HepG2 (cell line): ENCODE measurements around the gene UBE2C. TPM values are rescaled to one million over a fixed set of nuclear protein-coding genes. Genes with fewer than 3 reads are reported as not detected.
A peak's percentile ranks its signal among the peaks of the same experiment; 100 is the strongest.

Experiments
- ATRX ChIP-seq: sonication (generic); formaldehyde crosslinking; IDR thresholded peaks from 2 replicates; pipeline ENCODE4 v1.4.0; 2020; ENCODE audit warnings: missing genetic modification reagents, borderline replicate concordance
- CENPX ChIP-seq: sonication (generic); formaldehyde crosslinking; IDR thresholded peaks from 2 replicates; pipeline ENCODE4 v1.9.0; 2021; ENCODE audit warnings: mild to moderate bottlenecking, missing genetic modification reagents, moderate library complexity
- DMAP1 ChIP-seq: IDR thresholded peaks from 2 replicates; pipeline ENCODE4 v1.6.1; 2016
- FOSL2 ChIP-seq: sonication (generic); formaldehyde crosslinking; IDR thresholded peaks from 2 replicates; pipeline ENCODE4 v1.4.0; 2020; ENCODE audit warnings: missing genetic modification reagents
- HMGA1 ChIP-seq: sonication (generic); formaldehyde crosslinking; conservative IDR thresholded peaks from 2 replicates; pipeline ENCODE4 v1.4.0; 2020; ENCODE audit warnings: missing genetic modification reagents
- HNRNPK ChIP-seq: fragments of 200-400 bp; formaldehyde crosslinking; IDR thresholded peaks from 2 replicates; pipeline ENCODE4 v1.6.1; 2018; ENCODE audit warnings: low read length, low read depth, moderate library complexity, mild to moderate bottlenecking; ENCODE audit not compliant: poor library complexity, severe bottlenecking
- NFIB ChIP-seq: sonication (generic); formaldehyde crosslinking; IDR thresholded peaks from 2 replicates; pipeline ENCODE4 v1.9.0; 2021; ENCODE audit warnings: missing genetic modification reagents, mild to moderate bottlenecking, borderline replicate concordance
- TBL1XR1 ChIP-seq: fragments of 150-350 bp; IDR thresholded peaks from 2 replicates; pipeline ENCODE4 v1.6.1; 2014; ENCODE audit warnings: borderline replicate concordance, low read length; ENCODE audit not compliant: partially characterized antibody
- ZNF468 ChIP-seq: sonication (generic); formaldehyde crosslinking; IDR thresholded peaks from 2 replicates; pipeline ENCODE4 v1.8.0; 2022; ENCODE audit warnings: mild to moderate bottlenecking, moderate library complexity, missing genetic modification reagents
- ZNF780A ChIP-seq: sonication (generic); formaldehyde crosslinking; IDR thresholded peaks from 2 replicates; pipeline ENCODE4 v1.8.0; 2022; ENCODE audit warnings: mild to moderate bottlenecking, missing genetic modification reagents, moderate library complexity
- polyA plus RNA-seq, 8 experiments: library from polyadenylated mRNA; depleted of rRNA in 3 of 8; stranded (reverse) in 7 of 8; unstranded in 1 of 8; fragments of >200 nt; fragmentation: Illumina TruSeq in 4 of 8; extraction: Trizol in 4 of 8; gene quantifications; 2 replicates each; pipeline versions ENCODE4 v1.2.1 to v1.2.3, GENCODE V29; 2011 to 2016; ENCODE audit warnings: low read depth in 4 of 8, missing spikeins in 1 of 8, mixed read lengths in 1 of 8; ENCODE audit not compliant: insufficient read depth in 1 of 8
- total RNA-seq, 5 experiments: library from RNA; depleted of rRNA; stranded (reverse); fragments of >200 nt; fragmentation: Illumina TruSeq; extraction: Trizol; gene quantifications; 2 replicates each; pipeline ENCODE4 v1.2.3, GENCODE V29; 2016; ENCODE audit warnings: low read depth in 1 of 5
- TF ChIP-seq, protein P1 (sequence below): sonication (generic); formaldehyde crosslinking; IDR thresholded peaks from 2 replicates; pipeline ENCODE4 v1.4.0; 2020; ENCODE audit warnings: mild to moderate bottlenecking, missing genetic modification reagents
- TF ChIP-seq, protein P2 (sequence below): sonication (generic); formaldehyde crosslinking; conservative IDR thresholded peaks from 2 replicates; pipeline ENCODE4 v1.8.0; 2022; ENCODE audit warnings: low read depth, missing genetic modification reagents
- TF ChIP-seq, protein P3 (sequence below): sonication (generic); formaldehyde crosslinking; IDR thresholded peaks from 2 replicates; pipeline ENCODE4 v1.5.0; 2020; ENCODE audit warnings: mild to moderate bottlenecking, missing genetic modification reagents, borderline replicate concordance

The UBE2C gene
- total and polyA plus RNA-seq, 2 of the 13 experiments (the other 11 are each of a cell fraction or from before 2014, with no cell fraction given): 100 to 123 TPM

DNA sequence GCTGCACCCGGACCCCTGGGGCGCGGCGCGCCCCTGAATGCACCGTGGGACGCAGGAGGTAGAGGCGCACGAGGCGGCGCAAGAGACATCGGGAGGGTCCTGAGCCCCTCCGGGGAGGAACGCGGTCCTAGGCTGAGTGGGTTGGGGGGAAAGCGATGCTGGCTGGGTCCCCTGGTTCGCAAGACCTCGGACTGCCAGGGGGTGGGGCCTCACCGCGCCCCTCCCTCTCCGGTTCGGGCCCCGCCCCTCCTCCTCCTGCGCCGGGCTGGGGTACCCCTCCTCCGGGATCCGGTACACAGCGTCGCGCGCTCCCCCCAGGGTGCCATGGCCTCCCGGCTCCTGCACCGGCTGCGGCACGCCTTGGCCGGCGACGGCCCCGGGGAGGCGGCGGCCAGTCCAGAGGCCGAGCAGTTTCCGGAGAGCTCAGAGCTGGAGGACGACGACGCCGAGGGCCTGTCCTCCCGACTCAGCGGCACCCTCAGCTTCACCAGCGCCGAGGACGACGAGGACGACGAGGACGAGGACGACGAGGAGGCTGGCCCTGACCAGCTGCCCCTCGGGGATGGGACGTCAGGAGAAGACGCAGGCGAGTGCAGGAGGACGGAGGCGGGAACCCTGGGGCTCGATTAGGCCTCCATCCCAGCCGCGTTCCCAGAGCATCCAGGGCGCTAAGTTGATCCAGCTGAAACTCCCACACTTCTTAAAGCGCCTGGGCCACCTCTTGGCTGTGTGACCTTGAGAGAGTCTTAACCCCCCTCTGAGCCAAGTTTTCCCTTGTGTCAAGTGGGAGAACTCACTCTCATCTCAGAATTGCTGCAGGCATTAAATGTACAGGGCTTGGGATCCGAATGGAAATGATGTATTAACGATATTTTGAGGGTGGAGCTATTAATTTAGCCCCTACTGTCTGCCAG, 21.7 kb downstream of the UBE2C start (continued):
- TF ChIP-seq, protein P1, sequence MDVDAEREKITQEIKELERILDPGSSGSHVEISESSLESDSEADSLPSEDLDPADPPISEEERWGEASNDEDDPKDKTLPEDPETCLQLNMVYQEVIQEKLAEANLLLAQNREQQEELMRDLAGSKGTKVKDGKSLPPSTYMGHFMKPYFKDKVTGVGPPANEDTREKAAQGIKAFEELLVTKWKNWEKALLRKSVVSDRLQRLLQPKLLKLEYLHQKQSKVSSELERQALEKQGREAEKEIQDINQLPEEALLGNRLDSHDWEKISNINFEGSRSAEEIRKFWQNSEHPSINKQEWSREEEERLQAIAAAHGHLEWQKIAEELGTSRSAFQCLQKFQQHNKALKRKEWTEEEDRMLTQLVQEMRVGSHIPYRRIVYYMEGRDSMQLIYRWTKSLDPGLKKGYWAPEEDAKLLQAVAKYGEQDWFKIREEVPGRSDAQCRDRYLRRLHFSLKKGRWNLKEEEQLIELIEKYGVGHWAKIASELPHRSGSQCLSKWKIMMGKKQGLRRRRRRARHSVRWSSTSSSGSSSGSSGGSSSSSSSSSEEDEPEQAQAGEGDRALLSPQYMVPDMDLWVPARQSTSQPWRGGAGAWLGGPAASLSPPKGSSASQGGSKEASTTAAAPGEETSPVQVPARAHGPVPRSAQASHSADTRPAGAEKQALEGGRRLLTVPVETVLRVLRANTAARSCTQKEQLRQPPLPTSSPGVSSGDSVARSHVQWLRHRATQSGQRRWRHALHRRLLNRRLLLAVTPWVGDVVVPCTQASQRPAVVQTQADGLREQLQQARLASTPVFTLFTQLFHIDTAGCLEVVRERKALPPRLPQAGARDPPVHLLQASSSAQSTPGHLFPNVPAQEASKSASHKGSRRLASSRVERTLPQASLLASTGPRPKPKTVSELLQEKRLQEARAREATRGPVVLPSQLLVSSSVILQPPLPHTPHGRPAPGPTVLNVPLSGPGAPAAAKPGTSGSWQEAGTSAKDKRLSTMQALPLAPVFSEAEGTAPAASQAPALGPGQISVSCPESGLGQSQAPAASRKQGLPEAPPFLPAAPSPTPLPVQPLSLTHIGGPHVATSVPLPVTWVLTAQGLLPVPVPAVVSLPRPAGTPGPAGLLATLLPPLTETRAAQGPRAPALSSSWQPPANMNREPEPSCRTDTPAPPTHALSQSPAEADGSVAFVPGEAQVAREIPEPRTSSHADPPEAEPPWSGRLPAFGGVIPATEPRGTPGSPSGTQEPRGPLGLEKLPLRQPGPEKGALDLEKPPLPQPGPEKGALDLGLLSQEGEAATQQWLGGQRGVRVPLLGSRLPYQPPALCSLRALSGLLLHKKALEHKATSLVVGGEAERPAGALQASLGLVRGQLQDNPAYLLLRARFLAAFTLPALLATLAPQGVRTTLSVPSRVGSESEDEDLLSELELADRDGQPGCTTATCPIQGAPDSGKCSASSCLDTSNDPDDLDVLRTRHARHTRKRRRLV (CRISPR knock-in tag): peak; percentile 34; the same call in 1 of the 2 replicates
- TF ChIP-seq, protein P2, sequence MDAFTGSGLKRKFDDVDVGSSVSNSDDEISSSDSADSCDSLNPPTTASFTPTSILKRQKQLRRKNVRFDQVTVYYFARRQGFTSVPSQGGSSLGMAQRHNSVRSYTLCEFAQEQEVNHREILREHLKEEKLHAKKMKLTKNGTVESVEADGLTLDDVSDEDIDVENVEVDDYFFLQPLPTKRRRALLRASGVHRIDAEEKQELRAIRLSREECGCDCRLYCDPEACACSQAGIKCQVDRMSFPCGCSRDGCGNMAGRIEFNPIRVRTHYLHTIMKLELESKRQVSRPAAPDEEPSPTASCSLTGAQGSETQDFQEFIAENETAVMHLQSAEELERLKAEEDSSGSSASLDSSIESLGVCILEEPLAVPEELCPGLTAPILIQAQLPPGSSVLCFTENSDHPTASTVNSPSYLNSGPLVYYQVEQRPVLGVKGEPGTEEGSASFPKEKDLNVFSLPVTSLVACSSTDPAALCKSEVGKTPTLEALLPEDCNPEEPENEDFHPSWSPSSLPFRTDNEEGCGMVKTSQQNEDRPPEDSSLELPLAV (CRISPR knock-in tag): 0 out of 2 replicates have a peak, but pooled peaks have one; percentile 49
- TF ChIP-seq CENPX (CRISPR knock-in tag): no peak
- no peak for TF ChIP-seq FOSL2 (CRISPR knock-in tag)
- no peak for TF ChIP-seq TBL1XR1
- TF ChIP-seq ZNF468 (CRISPR knock-in tag): no peak; the same call in 1 of the 2 replicates
- peak; percentile 76; the same call in 1 of the 2 replicates for TF ChIP-seq ZNF780A (CRISPR knock-in tag)
- TF ChIP-seq HNRNPK: peak; percentile 29
- TF ChIP-seq, protein P3, sequence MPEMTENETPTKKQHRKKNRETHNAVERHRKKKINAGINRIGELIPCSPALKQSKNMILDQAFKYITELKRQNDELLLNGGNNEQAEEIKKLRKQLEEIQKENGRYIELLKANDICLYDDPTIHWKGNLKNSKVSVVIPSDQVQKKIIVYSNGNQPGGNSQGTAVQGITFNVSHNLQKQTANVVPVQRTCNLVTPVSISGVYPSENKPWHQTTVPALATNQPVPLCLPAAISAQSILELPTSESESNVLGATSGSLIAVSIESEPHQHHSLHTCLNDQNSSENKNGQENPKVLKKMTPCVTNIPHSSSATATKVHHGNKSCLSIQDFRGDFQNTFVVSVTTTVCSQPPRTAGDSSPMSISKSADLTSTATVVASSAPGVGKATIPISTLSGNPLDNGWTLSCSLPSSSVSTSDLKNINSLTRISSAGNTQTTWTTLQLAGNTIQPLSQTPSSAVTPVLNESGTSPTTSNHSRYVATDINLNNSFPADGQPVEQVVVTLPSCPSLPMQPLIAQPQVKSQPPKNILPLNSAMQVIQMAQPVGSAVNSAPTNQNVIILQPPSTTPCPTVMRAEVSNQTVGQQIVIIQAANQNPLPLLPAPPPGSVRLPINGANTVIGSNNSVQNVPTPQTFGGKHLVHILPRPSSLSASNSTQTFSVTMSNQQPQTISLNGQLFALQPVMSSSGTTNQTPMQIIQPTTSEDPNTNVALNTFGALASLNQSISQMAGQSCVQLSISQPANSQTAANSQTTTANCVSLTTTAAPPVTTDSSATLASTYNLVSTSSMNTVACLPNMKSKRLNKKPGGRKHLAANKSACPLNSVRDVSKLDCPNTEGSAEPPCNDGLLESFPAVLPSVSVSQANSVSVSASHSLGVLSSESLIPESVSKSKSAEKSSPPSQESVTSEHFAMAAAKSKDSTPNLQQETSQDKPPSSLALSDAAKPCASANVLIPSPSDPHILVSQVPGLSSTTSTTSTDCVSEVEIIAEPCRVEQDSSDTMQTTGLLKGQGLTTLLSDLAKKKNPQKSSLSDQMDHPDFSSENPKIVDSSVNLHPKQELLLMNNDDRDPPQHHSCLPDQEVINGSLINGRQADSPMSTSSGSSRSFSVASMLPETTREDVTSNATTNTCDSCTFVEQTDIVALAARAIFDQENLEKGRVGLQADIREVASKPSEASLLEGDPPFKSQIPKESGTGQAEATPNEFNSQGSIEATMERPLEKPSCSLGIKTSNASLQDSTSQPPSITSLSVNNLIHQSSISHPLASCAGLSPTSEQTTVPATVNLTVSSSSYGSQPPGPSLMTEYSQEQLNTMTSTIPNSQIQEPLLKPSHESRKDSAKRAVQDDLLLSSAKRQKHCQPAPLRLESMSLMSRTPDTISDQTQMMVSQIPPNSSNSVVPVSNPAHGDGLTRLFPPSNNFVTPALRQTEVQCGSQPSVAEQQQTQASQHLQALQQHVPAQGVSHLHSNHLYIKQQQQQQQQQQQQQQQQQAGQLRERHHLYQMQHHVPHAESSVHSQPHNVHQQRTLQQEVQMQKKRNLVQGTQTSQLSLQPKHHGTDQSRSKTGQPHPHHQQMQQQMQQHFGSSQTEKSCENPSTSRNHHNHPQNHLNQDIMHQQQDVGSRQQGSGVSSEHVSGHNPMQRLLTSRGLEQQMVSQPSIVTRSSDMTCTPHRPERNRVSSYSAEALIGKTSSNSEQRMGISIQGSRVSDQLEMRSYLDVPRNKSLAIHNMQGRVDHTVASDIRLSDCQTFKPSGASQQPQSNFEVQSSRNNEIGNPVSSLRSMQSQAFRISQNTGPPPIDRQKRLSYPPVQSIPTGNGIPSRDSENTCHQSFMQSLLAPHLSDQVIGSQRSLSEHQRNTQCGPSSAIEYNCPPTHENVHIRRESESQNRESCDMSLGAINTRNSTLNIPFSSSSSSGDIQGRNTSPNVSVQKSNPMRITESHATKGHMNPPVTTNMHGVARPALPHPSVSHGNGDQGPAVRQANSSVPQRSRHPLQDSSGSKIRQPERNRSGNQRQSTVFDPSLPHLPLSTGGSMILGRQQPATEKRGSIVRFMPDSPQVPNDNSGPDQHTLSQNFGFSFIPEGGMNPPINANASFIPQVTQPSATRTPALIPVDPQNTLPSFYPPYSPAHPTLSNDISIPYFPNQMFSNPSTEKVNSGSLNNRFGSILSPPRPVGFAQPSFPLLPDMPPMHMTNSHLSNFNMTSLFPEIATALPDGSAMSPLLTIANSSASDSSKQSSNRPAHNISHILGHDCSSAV (CRISPR knock-in tag): no peak
- TF ChIP-seq HMGA1 (CRISPR knock-in tag): no peak
- TF ChIP-seq DMAP1: peak; percentile 47
- no peak for TF ChIP-seq ATRX (CRISPR knock-in tag)
- TF ChIP-seq NFIB (CRISPR knock-in tag): no peak
